A549 (cell line): ENCODE results near the gene PSMC6.

Experiments used
- EP300 ChIP-seq, 2 experiments: fragments of >200 bp; sonication (Bioruptor Twin); formaldehyde crosslinking; IDR thresholded peaks; 2 replicates in 1 of 2; 3 replicates in 1 of 2; pipeline ENCODE4 v1.6.1; 2016 to 2017
- MAZ ChIP-seq: fragments of 150-350 bp; IDR thresholded peaks from 2 replicates; pipeline ENCODE4 v1.6.1; 2014; ENCODE audit warnings: antibody characterized with exemption, low read depth, low read length, borderline replicate concordance
- MYC ChIP-seq: IDR thresholded peaks from 2 replicates; pipeline ENCODE4 v1.6.1; 2012; ENCODE audit warnings: mild to moderate bottlenecking, inconsistent platforms, low read length, improper control_type of control experiment, borderline replicate concordance
- POLR2A ChIP-seq: IDR thresholded peaks from 2 replicates; pipeline ENCODE4 v1.6.1; 2012; ENCODE audit warnings: mild to moderate bottlenecking, low read length
- RAD21 ChIP-seq, 2 experiments: fragments of >200 bp in 1 of 2; sonication (Bioruptor Twin) in 1 of 2; formaldehyde crosslinking in 1 of 2; IDR thresholded peaks in 1 of 2; conservative IDR thresholded peaks in 1 of 2; 2 replicates in 1 of 2; 3 replicates in 1 of 2; pipeline ENCODE4 v1.6.1; 2012 to 2018; ENCODE audit warnings: inconsistent platforms in 1 of 2
- RFX5 ChIP-seq: fragments of 450-650 bp; IDR thresholded peaks from 2 replicates; pipeline ENCODE4 v1.7.1; 2014; ENCODE audit warnings: antibody characterized with exemption, mild to moderate bottlenecking, moderate library complexity
- TF ChIP-seq, protein P1 (sequence below): IDR thresholded peaks from 2 replicates; pipeline ENCODE4 v1.6.1; 2012
- TF ChIP-seq, protein P2 (sequence below): fragments of >200 bp; sonication (Bioruptor Twin); formaldehyde crosslinking; IDR thresholded peaks from 3 replicates; pipeline ENCODE4 v1.5.1; 2016
- TF ChIP-seq, protein P3 (sequence below): IDR thresholded peaks from 2 replicates; pipeline ENCODE4 v1.6.1; 2012

DNA sequence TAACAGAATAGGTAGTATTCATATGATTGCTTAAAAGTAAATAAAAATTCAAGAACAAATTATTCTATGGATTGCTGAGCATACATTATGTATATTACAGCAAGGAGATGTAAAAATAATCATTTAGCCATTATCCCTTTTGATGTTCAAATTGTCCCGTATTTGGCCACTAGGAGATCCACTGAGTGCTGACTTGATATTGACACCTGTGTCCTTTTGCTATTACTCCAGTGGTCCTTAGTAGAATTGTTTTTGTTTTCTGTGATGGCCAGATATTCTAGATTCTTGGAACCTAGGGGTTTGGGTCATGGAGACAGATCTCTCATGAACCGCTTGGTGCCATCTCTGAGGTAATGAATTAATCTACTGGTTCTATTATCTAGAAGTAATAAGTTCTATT is 28.4 kb upstream of the PSMC6 start:
- TF ChIP-seq, protein P1, sequence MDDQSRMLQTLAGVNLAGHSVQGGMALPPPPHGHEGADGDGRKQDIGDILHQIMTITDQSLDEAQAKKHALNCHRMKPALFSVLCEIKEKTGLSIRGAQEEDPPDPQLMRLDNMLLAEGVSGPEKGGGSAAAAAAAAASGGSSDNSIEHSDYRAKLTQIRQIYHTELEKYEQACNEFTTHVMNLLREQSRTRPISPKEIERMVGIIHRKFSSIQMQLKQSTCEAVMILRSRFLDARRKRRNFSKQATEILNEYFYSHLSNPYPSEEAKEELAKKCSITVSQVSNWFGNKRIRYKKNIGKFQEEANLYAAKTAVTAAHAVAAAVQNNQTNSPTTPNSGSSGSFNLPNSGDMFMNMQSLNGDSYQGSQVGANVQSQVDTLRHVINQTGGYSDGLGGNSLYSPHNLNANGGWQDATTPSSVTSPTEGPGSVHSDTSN, result no peak
- TF ChIP-seq, protein P2, sequence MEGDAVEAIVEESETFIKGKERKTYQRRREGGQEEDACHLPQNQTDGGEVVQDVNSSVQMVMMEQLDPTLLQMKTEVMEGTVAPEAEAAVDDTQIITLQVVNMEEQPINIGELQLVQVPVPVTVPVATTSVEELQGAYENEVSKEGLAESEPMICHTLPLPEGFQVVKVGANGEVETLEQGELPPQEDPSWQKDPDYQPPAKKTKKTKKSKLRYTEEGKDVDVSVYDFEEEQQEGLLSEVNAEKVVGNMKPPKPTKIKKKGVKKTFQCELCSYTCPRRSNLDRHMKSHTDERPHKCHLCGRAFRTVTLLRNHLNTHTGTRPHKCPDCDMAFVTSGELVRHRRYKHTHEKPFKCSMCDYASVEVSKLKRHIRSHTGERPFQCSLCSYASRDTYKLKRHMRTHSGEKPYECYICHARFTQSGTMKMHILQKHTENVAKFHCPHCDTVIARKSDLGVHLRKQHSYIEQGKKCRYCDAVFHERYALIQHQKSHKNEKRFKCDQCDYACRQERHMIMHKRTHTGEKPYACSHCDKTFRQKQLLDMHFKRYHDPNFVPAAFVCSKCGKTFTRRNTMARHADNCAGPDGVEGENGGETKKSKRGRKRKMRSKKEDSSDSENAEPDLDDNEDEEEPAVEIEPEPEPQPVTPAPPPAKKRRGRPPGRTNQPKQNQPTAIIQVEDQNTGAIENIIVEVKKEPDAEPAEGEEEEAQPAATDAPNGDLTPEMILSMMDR, result peak; percentile 22; the same call in 1 of the 3 replicates
- TF ChIP-seq POLR2A (no peak), MAZ (no peak), MYC (no peak), EP300 (IDR thresholded peaks at IDR 0.05) (no peak), RFX5 (no peak), RAD21 (conservative IDR thresholded peaks at IDR 0.05 in 1 of 2, IDR thresholded peaks at IDR 0.05 in 1 of 2) (no peak)
- TF ChIP-seq, protein P3, sequence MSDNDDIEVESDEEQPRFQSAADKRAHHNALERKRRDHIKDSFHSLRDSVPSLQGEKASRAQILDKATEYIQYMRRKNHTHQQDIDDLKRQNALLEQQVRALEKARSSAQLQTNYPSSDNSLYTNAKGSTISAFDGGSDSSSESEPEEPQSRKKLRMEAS, result no peak
